ENCODE data around the gene DUSP16.
A peak's percentile ranks its signal among the peaks of the same experiment; 100 is the strongest.
"Not testable (repeated sequence)": the region's sequence is repeated elsewhere in the genome, so short reads cannot be mapped to it uniquely, and the experiment has no call there.

The DUSP16 gene, protein sequence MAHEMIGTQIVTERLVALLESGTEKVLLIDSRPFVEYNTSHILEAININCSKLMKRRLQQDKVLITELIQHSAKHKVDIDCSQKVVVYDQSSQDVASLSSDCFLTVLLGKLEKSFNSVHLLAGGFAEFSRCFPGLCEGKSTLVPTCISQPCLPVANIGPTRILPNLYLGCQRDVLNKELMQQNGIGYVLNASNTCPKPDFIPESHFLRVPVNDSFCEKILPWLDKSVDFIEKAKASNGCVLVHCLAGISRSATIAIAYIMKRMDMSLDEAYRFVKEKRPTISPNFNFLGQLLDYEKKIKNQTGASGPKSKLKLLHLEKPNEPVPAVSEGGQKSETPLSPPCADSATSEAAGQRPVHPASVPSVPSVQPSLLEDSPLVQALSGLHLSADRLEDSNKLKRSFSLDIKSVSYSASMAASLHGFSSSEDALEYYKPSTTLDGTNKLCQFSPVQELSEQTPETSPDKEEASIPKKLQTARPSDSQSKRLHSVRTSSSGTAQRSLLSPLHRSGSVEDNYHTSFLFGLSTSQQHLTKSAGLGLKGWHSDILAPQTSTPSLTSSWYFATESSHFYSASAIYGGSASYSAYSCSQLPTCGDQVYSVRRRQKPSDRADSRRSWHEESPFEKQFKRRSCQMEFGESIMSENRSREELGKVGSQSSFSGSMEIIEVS

DNA sequence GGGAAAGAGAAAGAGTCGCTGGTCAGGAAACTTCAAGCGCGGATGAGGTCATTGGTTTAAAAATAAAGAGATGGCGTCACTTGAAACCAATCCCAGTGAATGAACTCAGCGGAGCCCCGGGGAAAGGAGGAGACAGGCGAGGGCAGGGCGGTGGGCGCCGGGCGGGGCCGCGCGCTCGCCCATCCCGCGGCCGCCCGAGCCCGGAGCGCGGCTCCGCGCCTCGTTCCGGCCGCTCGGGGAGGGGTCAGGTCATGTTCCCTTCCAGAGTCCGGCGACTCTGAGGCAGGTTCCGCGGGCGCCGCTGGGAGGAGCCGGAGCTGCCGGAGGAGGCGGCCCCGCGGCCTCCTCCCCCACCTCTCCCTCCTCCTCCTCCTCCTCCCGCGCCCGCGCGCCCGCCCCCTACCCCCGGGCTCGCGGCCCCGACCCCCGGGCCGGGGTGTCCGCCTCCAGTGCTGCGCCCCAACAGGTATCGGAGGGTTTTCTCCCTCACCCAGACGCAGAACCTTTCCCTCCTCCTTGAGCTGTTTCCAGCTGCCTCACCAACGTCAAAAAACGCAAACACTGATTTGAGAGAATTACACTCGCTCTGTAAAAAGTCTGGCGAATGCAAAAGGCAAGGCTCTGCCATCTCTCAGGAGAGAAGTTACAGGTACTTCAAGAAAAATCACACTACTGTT is at the start of gene DUSP16:
DUSP16 (minus strand) TSS at position 279 of the 677 bp plus-strand sequence. CDS start 41,765 bp downstream, outside the sequence.
- DNase-seq, result peak; percentile 67 to 68

DNA sequence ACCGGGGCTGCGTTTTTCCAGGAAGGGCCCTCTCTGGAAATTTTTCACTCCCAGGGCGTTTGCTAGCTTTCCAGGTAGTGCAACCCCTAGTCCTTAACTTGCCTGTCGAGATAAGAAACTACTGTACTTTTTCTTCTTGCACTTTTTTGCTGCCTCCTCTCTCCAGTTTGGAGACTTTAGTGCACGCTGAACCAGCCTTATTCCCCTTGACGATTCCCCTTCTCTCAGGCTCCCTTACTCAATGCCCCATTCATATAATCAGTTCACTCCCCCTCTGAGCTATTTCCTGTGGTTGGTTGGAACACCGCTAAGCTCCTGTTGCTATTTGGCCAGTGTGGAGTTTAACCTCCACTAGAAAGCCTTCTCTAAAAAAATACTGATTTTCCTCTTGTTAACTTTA is 49.7 kb upstream of the DUSP16 start:
- peak in 1 of 2 donors; percentile 23 for DNase-seq

DNA sequence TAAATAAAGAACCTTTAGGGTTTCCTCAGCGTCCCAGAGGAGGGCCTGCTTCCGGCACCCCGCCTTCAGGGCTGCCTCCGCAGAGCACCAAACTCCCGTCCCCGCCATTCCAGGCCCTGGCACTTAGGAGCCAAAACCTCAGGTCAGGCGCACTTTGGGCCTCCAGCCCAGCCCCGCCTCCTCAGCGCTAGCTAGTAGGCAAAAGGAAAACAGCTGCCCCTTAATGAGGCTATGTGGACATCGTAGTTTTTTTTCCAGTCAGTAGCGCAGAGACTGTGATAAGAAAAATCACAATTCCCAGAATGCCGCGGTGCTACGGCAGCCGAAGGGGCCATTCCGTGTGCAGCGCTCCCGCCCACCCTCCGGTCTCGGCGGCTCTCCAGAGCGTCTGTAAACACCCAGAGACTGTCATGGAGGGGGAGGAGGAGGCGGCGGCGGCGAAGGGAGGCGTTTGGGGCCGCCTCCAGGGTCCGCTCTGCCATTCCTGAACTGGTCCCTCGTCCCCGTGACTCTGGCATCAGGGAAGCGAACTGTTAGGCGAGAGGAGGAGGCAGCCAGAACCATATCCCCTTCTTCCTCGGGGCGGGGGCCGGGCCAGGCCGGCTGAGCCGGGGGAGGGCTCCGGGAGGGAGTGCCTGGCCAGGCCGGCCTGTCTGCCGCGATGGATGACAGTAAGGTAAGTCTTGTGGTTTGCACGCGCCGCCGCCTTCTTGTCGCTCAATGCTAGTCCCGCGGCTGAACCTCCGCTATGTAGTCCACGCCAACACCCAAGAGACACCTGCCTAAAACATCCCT is 49.0 kb upstream of the DUSP16 start, which contains the start of gene CREBL2:
CREBL2 (plus strand) TSS at position 365 of the 795 bp plus-strand sequence; CDS start at position 662, 297 bp downstream.
- peak; percentile 73 to 83 for DNase-seq

DNA sequence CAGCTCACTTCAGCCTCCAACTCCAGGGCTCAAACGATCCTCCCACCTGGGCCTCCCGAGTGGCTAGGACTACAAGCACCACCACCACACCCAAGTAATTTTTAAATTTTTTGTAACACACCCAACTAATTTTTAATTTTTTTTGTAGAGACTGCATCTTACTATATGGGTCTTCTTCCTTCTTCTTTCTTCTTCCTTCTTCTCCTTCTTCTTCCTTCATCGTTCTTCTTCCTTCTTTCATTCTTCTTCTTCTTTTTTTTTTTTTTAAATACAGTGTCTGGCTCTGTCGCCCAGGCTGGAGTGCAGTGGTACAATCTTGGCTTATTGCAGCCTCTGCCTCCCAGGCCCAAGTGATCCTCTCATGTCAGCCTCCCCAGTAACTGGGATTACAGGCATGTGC is 48.0 kb upstream of the DUSP16 start:
- DNase-seq, result no peak

DNA sequence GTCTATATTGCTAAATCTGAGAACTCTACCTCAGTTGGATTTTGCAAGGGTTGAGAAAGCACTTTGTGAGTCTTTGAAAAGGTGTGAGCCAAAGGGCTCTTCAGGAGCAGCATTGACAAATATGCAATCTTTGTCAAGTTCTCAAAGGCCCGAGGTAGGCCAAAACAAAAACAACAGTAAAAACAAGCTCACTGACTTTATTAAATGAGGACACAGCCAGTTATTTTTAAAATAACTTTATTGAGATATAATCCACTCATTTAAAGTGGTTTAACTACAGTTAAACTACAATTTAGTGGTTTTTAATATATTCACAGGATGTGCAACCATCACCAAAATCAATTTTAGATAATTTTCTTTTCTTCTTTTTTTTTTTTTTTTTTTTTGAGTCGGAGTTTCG is 47.0 kb upstream of the DUSP16 start:
- DNase-seq, result no peak

DNA sequence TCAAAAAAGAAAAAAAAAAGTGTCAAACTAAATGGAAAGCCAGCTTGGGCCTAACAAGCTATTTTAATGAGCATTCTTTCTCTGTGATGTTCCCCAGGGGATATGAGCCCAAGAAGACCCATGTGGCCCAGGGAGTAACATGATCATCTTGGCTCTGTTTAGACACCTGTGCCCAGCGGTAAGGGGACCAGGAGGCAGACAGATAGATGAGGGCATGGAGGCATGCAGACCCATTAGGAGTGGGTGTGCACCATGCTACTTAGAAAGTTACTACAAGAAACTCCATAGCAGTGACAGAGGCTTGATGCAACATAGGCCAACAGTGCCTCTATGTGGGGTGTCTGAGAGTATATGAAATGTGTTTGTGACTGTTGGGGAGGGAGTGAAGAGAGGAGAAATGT is 45.9 kb upstream of the DUSP16 start:
- DNase-seq, result no peak

DNA sequence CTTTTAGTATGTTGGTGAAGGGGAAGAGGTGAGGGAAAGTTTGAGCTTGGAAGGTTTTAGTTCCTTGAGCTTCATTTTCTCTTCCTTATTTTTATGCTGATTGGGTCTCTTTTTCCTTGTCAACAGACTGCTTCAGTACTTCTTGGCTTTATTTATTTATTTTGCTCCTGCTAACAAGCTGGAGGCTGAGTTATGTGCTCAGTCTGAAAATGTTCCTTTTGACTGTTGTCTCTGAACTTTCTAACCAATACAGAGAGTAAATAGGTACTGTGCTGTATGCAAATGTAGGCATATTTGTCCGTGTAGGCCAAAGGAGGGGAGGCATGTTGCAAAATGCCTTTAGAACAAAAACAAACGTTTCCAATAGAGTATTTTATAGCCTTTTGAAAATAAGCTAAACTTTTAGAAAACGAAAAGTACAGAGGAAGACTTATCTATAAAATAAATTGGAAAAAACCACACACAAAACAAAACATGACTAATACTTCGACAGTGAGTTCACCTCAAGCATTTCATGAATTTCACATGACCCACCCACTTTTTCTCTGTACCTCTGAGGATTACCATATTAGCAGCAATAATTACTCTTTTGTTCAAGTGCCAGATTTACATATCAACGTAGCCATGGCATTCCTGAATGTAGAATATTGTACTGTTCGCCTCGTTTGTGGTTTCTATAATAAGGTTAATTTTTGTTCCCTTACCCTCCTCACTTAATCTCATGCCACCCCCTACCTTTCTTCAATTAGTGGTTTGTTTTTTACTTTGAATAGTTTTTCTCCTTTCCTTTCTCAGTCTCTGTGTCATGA is 44.3 kb upstream of the DUSP16 start:
- DNase-seq, result no peak

DNA sequence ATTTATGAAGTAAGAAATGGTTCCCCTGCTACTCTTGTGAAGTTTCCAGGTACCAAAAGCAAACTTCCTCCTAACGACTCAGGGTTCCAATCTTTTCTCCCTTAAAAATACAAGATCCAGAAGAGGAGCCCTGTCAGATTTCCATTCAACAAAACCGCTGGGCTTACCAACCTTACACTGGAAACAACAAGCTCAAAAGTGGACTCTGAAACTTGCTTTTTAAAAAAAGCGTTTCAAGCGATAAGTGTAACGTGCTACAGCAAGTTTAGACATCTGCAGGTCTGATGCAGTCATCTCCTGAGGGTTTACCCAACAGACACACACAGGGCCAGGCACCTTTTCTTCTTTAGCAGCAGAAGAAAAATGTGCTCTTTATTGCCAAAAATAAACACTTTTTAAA is 42.1 kb upstream of the DUSP16 start:
- DNase-seq, result no peak

DNA sequence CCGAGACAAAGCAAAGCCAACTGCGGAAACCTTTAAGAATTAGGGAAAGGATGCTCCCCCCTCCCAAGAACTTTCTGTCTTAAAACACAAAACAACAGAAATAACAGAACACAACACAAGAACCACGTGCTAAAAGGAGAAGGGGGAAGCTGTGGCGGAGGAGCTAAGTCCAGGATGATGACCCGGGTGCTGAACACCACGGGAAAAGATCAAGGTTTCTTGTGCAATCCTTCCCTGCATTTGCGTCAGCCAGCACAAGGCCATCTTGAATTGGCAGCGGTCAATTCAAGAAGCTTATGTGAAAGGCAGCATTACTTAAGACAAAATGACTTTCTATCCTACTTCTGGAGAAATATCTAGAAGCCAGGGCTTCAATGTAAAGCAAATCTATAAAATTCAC is 38.0 kb upstream of the DUSP16 start:
- DNase-seq, result no peak

DNA sequence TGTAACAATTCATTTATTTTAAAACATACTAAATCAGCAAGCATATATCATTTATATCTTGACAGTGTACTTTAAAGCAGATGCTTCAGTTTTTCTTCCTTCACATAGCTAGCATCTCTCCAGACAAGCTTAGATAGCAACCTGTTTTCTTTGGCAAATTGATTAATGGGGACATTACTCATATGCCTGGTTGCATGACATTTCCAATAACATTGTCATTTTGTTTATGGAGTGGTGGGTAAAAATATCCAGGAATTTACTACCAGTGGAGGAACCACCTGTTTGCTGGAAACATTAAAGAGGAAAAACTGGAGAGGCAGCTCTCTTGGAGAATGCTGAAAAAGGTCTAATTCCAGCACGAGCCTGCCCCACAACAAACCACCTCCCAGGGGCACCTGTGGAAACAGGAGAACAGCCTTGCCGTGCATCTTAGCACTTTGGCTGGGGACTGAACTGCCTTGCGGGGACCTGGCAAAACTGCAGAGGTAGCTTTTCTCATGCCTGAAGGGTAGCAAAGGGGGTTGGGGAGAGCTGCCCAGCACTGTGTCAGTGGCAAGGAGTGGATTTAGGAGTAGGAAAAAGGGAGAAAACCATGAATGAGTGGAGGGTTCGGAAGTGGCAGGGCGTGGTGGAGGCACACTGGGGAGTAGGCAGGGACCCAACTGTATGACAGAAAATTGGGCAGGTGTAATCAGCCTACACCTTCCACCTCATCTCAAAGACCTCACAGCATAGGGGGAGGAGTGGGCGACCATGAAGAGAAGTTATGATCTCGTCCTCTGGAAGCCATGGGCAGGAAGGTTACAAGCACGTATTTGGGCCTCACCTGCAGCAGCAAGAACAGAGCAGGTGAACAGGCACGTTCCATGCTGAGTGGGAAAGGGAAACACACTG is 37.3 kb upstream of the DUSP16 start:
- DNase-seq, result no peak

DNA sequence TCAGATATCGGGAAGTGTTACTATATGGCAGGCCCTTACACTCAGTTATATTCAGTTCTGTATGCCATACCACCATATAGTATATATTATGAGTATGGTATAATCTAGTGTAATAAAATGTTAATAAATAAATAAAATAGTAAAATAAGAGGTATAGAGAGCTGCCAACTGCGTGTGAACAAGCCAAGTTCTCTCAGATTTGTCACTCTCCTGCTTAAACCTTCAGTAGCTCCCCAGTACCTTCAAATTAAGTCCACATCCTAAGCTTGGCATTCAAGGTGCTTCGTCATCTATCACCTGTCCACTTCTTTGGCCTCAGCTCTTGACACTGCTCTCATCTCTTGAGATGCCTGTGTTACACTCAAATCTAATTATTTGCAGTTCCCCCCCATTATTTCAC is 36.2 kb upstream of the DUSP16 start:
- no peak for DNase-seq

DNA sequence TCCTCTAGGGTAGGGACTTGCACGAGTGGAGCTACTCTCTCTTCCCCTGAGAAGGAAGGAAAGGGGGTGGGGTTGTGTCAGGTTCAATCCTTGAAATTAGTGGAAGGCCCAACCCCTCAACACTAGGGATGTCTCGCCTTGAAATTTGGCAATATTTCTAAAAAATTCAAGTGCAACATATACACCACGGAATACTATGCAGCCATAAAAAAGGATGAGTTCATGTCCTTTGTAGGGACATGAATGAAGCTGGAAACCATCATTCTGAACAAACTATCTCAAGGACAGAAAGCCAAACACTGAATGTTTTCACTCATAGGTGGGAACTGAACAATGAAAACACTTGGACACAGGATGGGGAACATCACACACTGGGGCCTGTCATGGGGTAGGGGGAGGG is 33.9 kb upstream of the DUSP16 start:
- DNase-seq, result not testable (repeated sequence)

DNA sequence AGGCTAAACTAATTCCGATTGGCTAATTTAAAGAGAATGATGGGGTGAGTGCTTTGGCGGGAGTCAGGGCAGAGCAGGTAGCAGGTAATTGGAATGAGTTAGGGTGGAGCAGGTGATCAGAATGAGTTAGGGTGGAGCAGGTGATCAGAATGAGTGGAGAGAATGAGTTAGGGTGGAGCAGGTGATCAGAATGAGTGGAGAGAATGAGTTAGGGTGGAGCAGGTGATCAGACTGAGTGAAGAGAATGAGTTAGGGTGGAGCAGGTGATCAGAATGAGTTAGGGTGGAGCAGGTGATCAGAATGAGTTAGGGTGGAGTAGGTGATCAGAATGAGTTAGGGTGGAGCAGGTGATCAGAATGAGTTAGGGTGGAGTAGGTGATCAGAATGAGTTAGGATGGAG is 33.3 kb upstream of the DUSP16 start:
- not testable (repeated sequence) for DNase-seq

DNA sequence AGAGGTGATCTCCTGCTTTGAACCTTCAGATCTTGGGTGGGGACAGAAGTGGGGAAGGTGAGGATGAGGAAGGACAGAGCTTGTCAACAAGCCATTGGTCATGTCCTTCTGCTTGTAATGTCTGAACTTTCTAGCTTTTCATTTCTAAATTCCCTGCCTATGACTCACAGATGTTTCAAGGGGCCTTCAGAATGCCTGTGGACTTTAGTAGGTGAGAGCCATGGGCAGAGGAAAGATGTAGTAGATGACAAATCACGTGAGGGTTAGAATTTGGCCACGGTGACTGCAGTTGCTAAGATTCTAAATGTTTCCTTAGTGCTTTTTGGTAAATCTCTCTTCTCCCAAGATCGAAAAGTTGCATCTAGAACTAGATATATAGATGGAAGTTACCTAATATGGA is 30.3 kb upstream of the DUSP16 start:
- DNase-seq, result no peak

DNA sequence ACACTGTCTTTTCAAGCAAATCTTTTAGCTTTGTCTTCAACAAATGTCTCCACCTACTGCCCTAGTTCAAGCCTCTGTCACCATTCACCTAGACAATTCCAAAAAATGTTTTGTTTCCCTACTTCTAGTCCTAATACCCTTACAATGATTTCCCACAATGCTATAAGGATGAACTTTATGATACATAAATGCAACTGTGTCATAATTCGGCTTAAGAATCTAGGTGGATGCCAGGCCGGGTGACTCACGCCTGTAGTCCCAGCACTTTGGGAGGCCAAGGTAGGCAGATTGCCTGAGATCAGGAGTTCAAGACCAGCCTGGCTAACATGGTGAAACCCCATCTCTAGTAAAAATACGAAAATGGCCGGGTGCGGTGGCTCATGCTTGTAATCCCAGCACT is 28.3 kb upstream of the DUSP16 start:
- no peak for DNase-seq

DNA sequence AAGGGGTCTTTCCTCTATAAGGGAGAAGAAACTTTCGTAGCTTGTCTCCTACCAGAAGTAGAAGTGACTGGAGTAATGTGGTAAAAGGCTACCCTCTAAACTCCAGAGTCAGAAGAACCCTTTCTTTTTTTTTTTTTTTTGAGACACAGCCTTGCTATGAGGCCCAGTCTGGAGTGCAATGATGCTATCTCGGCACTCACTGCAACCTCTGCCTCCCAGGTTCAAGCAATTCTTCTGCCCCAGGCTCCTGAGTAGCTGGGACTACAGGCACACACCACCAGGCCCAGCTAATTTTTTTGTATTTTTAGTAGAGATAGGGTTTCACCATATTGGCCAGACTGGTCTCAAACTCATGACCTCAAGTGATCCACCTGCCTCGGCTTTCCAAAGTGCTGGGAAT is 25.8 kb upstream of the DUSP16 start:
- not testable (repeated sequence) for DNase-seq

DNA sequence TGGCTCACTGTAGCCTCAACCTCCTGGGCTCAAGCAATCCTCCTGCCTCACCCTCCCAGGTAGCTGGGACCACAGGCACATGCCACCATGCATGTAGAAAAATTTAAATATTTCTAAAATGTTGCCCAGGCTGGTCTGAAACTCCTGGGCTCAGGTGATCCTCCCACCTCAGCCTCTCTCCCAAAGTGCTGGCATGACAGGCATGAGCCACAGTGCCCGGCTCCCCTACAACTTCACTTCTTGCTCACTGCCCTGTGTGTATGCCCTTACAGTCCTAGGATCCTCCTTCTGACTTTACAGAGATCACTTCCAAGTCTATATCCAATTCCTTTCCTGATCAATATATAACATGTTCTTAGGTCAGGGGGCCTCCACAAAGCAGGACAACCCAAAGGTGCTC is 25.2 kb upstream of the DUSP16 start:
- no peak for DNase-seq

DNA sequence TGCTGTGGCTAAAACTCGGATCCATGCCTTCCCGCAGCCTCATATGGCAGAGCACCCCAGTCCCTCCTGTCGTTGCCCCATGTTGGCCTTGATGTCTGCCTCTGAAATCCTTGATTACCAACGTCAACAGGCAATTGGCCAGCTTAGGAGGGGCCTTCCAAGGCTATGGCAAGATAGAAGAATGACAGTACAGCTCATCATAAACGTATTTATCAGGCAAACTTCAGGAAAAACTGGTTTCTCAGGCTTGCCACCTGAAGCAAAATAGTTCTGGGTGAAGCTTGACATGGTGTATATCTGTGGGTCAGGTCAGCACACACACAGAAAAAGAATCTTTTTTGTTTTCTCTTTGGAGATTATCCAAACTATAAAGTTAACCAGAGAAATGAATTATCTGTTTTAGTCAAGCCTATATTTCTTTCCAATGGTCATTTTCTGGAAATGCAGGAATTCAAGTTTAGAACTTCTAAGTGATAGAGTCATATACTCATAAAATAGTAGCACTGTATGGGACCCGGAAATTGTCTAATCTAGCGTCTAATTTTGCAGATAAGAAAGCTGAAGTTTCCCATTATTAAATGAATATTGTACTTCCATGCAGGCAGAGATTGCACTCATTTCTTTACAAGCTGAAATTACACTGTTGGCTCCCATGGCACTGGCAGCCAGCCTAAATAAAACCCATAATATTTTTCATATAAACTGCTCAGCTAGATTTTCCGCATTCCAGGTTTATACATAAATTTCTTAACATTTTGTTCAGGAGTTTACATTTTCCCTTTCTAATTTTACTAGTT is 24.4 kb upstream of the DUSP16 start:
- DNase-seq, result no peak

DNA sequence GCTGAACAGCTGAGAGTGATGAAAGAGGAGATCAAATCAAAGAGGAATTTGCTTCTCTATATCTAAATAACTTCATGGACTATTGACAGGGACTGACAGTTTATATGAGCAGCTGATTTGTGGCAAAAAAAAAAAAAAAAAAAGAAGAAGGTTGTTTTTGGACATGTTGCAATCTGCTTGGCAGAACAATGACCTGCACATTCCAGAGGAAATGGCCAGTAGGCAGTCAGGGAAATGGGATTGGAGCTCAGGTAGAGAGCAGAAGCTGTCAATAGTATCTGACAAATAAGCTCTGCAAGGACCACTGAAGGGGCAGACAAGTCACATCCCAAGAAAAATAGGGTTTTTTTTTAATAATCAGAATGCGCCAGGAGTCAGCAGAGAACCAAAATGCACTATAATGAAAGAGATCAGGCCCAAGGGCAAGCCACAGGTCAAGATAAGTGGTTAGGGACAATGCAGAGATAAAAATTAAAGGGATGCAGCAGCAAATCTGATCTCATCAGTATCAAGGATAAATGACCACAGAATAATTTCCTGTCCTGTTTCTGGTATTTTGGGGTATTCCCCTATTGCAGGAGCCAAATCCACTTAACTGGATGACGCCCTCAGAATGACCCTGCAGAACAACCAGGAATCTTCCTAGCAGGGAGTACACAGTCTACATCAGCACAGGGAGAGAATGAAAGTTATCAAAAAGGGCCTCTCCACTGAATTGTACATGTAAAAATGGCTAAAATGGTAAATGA is 22.6 kb upstream of the DUSP16 start:
- no peak for DNase-seq

All from bone marrow (tissue), 2 donors.